Right lobe of liver (tissue), 6 donors: Measurements from ENCODE around the gene NGF. TPM values are rescaled to one million over a fixed set of nuclear protein-coding genes. Genes with fewer than 3 reads are reported as not detected.

Experiments
- ATAC-seq, 4 donors: fragments of 200-7000 bp; cut with Tn5 transposase; one replicate each; pipeline ENCODE4 v1.9.1; 2020; ENCODE audit warnings: mild to moderate bottlenecking in 4 of 4, moderate library complexity in 4 of 4
- DNase-seq, 3 donors: peaks; one replicate each; pipeline ENCODE4 v3.0.0-alpha.2; 2020
- H3K27ac ChIP-seq, 3 donors: fragments of 200-600 bp; one replicate each; pipeline ENCODE4 v1.8.0; 2022
- H3K27me3 ChIP-seq, 2 donors: fragments of 200-600 bp; one replicate each; pipeline ENCODE4 v1.8.0; 2022
- H3K36me3 ChIP-seq, 4 donors: fragments of 200-600 bp; sonication (generic) in 1 of 4; one replicate each; pipeline versions ENCODE4 v1.5.1 to v1.8.0; 2017 to 2022; ENCODE audit warnings: control low read depth in 1 of 4
- H3K4me1 ChIP-seq, 4 donors: fragments of 200-600 bp; sonication (generic) in 1 of 4; one replicate each; pipeline versions ENCODE4 v1.5.1 to v1.8.0; 2017 to 2022; ENCODE audit warnings: control low read depth in 1 of 4
- H3K4me3 ChIP-seq, 3 donors: fragments of 200-600 bp; one replicate each; pipeline ENCODE4 v1.8.0; 2022
- H3K9me3 ChIP-seq, 4 donors: fragments of 200-600 bp; sonication (generic) in 1 of 4; one replicate each; pipeline versions ENCODE4 v1.5.1 to v1.8.0; 2017 to 2022; ENCODE audit warnings: control low read depth in 1 of 4
- CTCF ChIP-seq, 4 donors: fragments of 200-600 bp in 3 of 4; fragments of 450-650 bp in 1 of 4; IDR thresholded peaks; one replicate each; pipeline versions ENCODE4 v1.5.1 to v1.8.0; 2016 to 2022; ENCODE audit warnings: antibody characterized with exemption in 4 of 4, mild to moderate bottlenecking in 2 of 4
- POLR2A ChIP-seq: fragments of 450-650 bp; IDR thresholded peaks from one replicate; pipeline ENCODE4 v1.6.1; 2017; ENCODE audit warnings: antibody characterized with exemption, mild to moderate bottlenecking
- WGBS: methylation state at CpG from one replicate; pipeline ENCODE4 v1.1.6; 2018; ENCODE audit warnings: low coverage, low lambda C conversion rate; ENCODE audit not compliant: insufficient coverage; ENCODE audit errors: missing lambda C conversion rate; 5-methylcytosine and 5-hydroxymethylcytosine counted together
- intact Hi-C, 2 donors: fragments of 100-400 bp; cut with DNase I; formaldehyde crosslinking; loops; one replicate each; pipeline versions ENCODE4 v1.11.2 to v1.14.1; 2022
- total RNA-seq, 6 experiments: library from RNA; depleted of rRNA in 2 of 6; stranded (reverse); fragments of >200 nt in 2 of 6; fragmentation: NEBNext Ultra II Directional in 3 of 6; extraction: Animal tissue kit (Norgen Biotek cat#: 25700) in 3 of 6; gene quantifications; one replicate each; pipeline versions ENCODE4 v1.1.0 to v1.2.4, GENCODE V29; 2016 to 2023
- donor health status: DM: no; HTN: yes; CAD: no.
- donor health status: DM: no; HTN: no; CAD: no.
- donor health status: DM: no; HTN: no; CAD: no.
- donor health status: DM: no; HTN: yes; CAD: no.
- donor health status: DM: no; HTN: yes; CAD: no.

Gene NGF
- total RNA-seq, 6 experiments from 2014 or later = 0.22 to 1.3 (median 0.49) TPM

GRCh38 chr1:115251340-115251748 is 86.7 kb downstream of the NGF start:
- intact Hi-C loops = no loop called here
- H3K27me3 ChIP-seq = no peaks in the 10 kb centered on the region
- no peak overlapping the region for H3K27ac ChIP-seq
- H3K9me3 ChIP-seq = no peaks in the 10 kb centered on the region
- TF ChIP-seq CTCF (IDR thresholded peaks at IDR 0.05) (no peak), POLR2A (no peak)
- 27% methylated on average over 2 of the region's 2 CpGs for WGBS
- H3K36me3 ChIP-seq = no peaks in the 10 kb centered on the region
- no peak overlapping the region for H3K4me3 ChIP-seq
- DNase-seq = no peak
- no peak for ATAC-seq
- no peaks in the 10 kb centered on the region for H3K4me1 ChIP-seq

DNA sequence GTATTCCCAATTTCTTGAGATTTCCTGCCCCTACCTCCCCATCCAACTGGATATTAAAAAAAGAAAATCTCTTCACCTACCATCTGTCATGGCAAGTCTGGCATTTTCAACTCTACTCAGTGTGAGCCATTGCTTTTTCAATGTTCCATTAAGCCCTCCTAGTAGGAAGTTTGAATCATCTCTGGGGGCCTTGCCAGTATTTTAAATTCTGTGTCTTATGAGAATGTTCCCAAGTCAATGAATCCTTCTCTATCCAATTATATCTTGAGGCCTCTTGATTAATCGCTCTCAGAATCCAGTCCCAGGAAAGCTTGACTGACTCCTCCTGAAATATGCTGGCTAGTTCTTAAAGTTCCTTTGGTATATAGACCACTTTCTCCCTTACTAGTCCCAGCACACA is 91.5 kb downstream of the NGF start:
- Histone ChIP-seq H3K27me3 (no peaks in the 10 kb centered on the region), H3K36me3 (no peaks in the 10 kb centered on the region), H3K9me3 (no peaks in the 10 kb centered on the region), H3K4me1 (no peaks in the 10 kb centered on the region), H3K27ac (no peak overlapping the region), H3K4me3 (no peak overlapping the region)
- 73% methylated on average over 1 of the region's 1 CpG for WGBS
- ATAC-seq = no peak
- DNase-seq = no peak
- intact Hi-C loops = no loop called here
- TF ChIP-seq CTCF (IDR thresholded peaks at IDR 0.05) (no peak), POLR2A (no peak)

- H3K4me1 ChIP-seq = no peaks in the 10 kb centered on the region
- TF ChIP-seq CTCF (IDR thresholded peaks at IDR 0.05) = no peak
- no peak for TF ChIP-seq POLR2A
- no peaks in the 10 kb centered on the region for H3K9me3 ChIP-seq
- H3K36me3 ChIP-seq = no peaks in the 10 kb centered on the region
- ATAC-seq = no peak
- H3K27me3 ChIP-seq = no peaks in the 10 kb centered on the region
- intact Hi-C loops = no loop called here
- WGBS = 71% methylated on average over 1 of the region's 1 CpG
- H3K27ac ChIP-seq = no peak overlapping the region
- DNase-seq = no peak
- no peak overlapping the region for H3K4me3 ChIP-seq
Measured at GRCh38 chr1:115245227-115245626, 92.8 kb downstream of the NGF start.

- ATAC-seq = no peak
- intact Hi-C loops = no loop called here
- DNase-seq = no peak
- WGBS = 67% methylated on average over 1 of the region's 1 CpG
- Histone ChIP-seq H3K27me3 (no peaks in the 10 kb centered on the region), H3K27ac (no peak overlapping the region), H3K4me1 (no peaks in the 10 kb centered on the region), H3K36me3 (no peaks in the 10 kb centered on the region), H3K9me3 (no peaks in the 10 kb centered on the region), H3K4me3 (no peak overlapping the region)
- TF ChIP-seq POLR2A = no peak
- TF ChIP-seq CTCF (IDR thresholded peaks at IDR 0.05) = no peak
Measured at GRCh38 chr1:115242543-115242942, 95.5 kb downstream of the NGF start.

DNA sequence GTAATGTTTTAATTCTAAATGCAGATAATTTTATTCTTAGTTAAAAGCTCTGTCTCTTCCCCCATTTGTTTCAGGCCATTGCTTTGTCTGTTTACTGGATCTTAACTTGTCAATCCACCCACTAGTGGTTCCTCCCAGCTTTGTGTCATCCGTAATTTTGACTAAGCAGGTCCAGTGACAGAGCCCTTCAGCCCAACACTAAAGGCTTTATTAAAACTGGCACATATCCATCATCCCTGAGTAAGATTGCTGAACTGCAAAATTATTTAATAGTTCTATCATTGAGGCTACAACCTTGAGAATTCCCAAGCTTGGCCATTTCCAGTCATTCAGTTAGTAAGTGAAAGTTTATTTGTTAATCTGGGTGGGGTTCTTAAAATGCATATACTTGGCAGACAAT is 96.7 kb downstream of the NGF start:
- 70% methylated on average over 1 of the region's 1 CpG for WGBS

More for the DNA sequence above, 96.7 kb downstream of the NGF start:
- no peaks in the 10 kb centered on the region for H3K27me3 ChIP-seq
- no peak overlapping the region for H3K27ac ChIP-seq
- H3K9me3 ChIP-seq = no peaks in the 10 kb centered on the region
- H3K36me3 ChIP-seq = no peaks in the 10 kb centered on the region
- DNase-seq (no peak), ATAC-seq (no peak)
- intact Hi-C loops = no loop called here
- TF ChIP-seq POLR2A (no peak), CTCF (IDR thresholded peaks at IDR 0.05) (no peak)
- no peak overlapping the region for H3K4me3 ChIP-seq
- no peaks in the 10 kb centered on the region for H3K4me1 ChIP-seq
